Progenitor cell of endocrine pancreas (in vitro differentiated cells): Measurements from ENCODE around the gene GLYR1. TPM values are rescaled to one million over a fixed set of nuclear protein-coding genes. Genes with fewer than 3 reads are reported as not detected.

Experiments used
- DNase-seq: peaks from one replicate; pipeline ENCODE4 v3.0.0; 2021; ENCODE audit warnings: low spot score; ENCODE audit not compliant: unreplicated experiment
- H3K27ac Mint-ChIP-seq: 2 replicates; pipeline ENCODE4 v1.8.0; 2021; ENCODE audit warnings: mild to moderate bottlenecking, moderate library complexity, mixed read lengths
- H3K27me3 Mint-ChIP-seq: 2 replicates; pipeline ENCODE4 v1.8.0; 2021; ENCODE audit warnings: mixed read lengths
- H3K36me3 Mint-ChIP-seq: 2 replicates; pipeline ENCODE4 v1.8.0; 2022; ENCODE audit warnings: mixed read lengths; ENCODE audit not compliant: insufficient read depth
- H3K4me1 Mint-ChIP-seq: 2 replicates; pipeline ENCODE4 v1.8.0; 2021; ENCODE audit warnings: low read depth, mixed read lengths
- H3K4me3 Mint-ChIP-seq: 2 replicates; pipeline ENCODE4 v1.8.0; 2021; ENCODE audit warnings: low read depth, mild to moderate bottlenecking, moderate library complexity, mixed read lengths
- H3K9me3 Mint-ChIP-seq: 2 replicates; pipeline ENCODE4 v1.8.0; 2021; ENCODE audit warnings: low read depth, mixed read lengths
- CTCF ChIP-seq: fragments of 200-600 bp; sonication (generic); IDR thresholded peaks from one replicate; pipeline ENCODE4 v1.5.0; 2021; ENCODE audit warnings: antibody characterized with exemption, mild to moderate bottlenecking; ENCODE audit not compliant: unreplicated experiment
- total RNA-seq: library from RNA; stranded (reverse); gene quantifications from 2 replicates; pipeline ENCODE4 v1.2.1, GENCODE V29; 2021

GLYR1 gene
- total RNA-seq, 1 donor from 2014 or later = 129 TPM

- H3K4me1 Mint-ChIP-seq = peaks cover 15% of the 10 kb centered on the region
- no peak for DNase-seq
- peaks cover 1% of the 10 kb centered on the region for H3K36me3 Mint-ChIP-seq
- peak overlapping the region; percentile 88 for H3K27ac Mint-ChIP-seq
- H3K9me3 Mint-ChIP-seq = no peaks in the 10 kb centered on the region
- no peaks in the 10 kb centered on the region for H3K27me3 Mint-ChIP-seq
- TF ChIP-seq CTCF = no peak
- H3K4me3 Mint-ChIP-seq = peak overlapping the region; percentile 83
Measured at GRCh38 chr16:4765511-4766474, 81.3 kb downstream of the GLYR1 start.

GRCh38 chr16:4763791-4764190 lies 83.3 kb downstream of the GLYR1 start:
- DNase-seq = no peak
- H3K4me1 Mint-ChIP-seq = peaks cover 13% of the 10 kb centered on the region
- TF ChIP-seq CTCF = no peak
- peak overlapping the region; percentile 31 for H3K4me3 Mint-ChIP-seq
- H3K9me3 Mint-ChIP-seq = no peaks in the 10 kb centered on the region
- H3K27ac Mint-ChIP-seq = no peak overlapping the region
- no peaks in the 10 kb centered on the region for H3K27me3 Mint-ChIP-seq
- H3K36me3 Mint-ChIP-seq = peaks cover 5% of the 10 kb centered on the region

- Mint-ChIP-seq H3K27me3 (no peaks in the 10 kb centered on the region), H3K27ac (no peak overlapping the region), H3K9me3 (no peaks in the 10 kb centered on the region), H3K4me1 (peaks cover 8% of the 10 kb centered on the region), H3K4me3 (no peak overlapping the region), H3K36me3 (peaks cover 10% of the 10 kb centered on the region)
- no peak for DNase-seq
- TF ChIP-seq CTCF = no peak
Measured at GRCh38 chr16:4762205-4762604, 84.9 kb downstream of the GLYR1 start.

DNA sequence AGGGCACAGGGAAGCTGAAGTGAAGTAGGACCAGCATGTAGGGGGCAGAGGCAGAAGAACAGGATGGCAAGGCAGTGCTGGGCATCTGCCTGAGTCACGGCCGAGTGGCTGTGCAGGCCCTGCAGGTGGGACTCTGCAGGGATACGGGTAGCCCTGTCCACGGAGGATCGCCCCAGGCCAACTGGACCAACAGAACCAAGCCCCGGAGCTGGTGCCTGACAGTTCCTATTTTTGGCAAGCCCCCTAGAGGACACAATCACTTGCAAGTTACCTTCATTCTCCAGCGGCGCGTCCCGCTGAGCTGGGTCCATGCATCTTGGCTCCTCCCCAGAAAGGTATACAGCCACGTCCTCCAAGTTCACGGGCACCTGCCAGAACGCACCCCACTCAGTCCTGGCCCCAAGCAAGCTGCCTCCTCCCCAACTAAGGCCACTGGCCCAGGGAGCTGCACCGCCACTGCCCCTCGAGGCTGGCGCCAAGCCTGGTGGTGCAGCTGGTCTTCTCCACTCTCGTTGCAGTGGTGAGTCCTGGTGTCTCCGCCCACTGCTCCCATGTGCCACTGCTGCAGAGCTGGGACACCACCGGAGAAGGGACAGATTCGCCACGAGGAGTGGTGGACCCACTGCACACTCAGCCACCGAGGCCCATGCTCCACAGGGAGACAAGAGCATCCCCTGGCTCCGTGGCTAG lies 86.7 kb downstream of the GLYR1 start:
- TF ChIP-seq CTCF = no peak
- DNase-seq = no peak
- Mint-ChIP-seq H3K4me1 (no peaks in the 10 kb centered on the region), H3K9me3 (peaks cover 3% of the 10 kb centered on the region), H3K27ac (no peak overlapping the region), H3K27me3 (no peaks in the 10 kb centered on the region), H3K36me3 (peaks cover 21% of the 10 kb centered on the region), H3K4me3 (no peak overlapping the region)

GRCh38 chr16:4755687-4756086 lies 91.4 kb downstream of the GLYR1 start:
- Mint-ChIP-seq H3K27me3 (no peaks in the 10 kb centered on the region), H3K36me3 (peaks cover 30% of the 10 kb centered on the region), H3K9me3 (peaks cover 3% of the 10 kb centered on the region), H3K4me1 (no peaks in the 10 kb centered on the region), H3K27ac (no peak overlapping the region), H3K4me3 (no peak overlapping the region)
- no peak for TF ChIP-seq CTCF
- no peak for DNase-seq
